ENCODE measurements around the gene PNPLA5.

The PNPLA5 gene

GRCh38 chr22:43860126-43860525, 31.7 kb downstream of the PNPLA5 start:
- H3K4me3 ChIP-seq (ENCODE audit: low read depth, low read length), result no peak overlapping the region
- TF ChIP-seq CTCF (IDR thresholded peaks at IDR 0.05; ENCODE audit: borderline replicate concordance, insufficient read depth, low read depth, low read length), result no peak

- no peak for TF ChIP-seq CTCF (IDR thresholded peaks at IDR 0.05; ENCODE audit: borderline replicate concordance, insufficient read depth, low read depth, low read length)
- no peak overlapping the region for H3K4me3 ChIP-seq (ENCODE audit: low read depth, low read length)
These were observed 32.2 kb downstream of the PNPLA5 start for GRCh38 chr22:43859621-43860020.

GRCh38 chr22:43859176-43859575, 32.6 kb downstream of the PNPLA5 start:
- no peak for TF ChIP-seq CTCF (IDR thresholded peaks at IDR 0.05; ENCODE audit: borderline replicate concordance, insufficient read depth, low read depth, low read length)
- no peak overlapping the region for H3K4me3 ChIP-seq (ENCODE audit: low read depth, low read length)

- no peak for TF ChIP-seq CTCF (IDR thresholded peaks at IDR 0.05; ENCODE audit: borderline replicate concordance, insufficient read depth, low read depth, low read length)
- no peak overlapping the region for H3K4me3 ChIP-seq (ENCODE audit: low read depth, low read length)
These were observed 33.5 kb downstream of the PNPLA5 start for GRCh38 chr22:43858156-43858895.

- no peak overlapping the region for H3K4me3 ChIP-seq (ENCODE audit: low read depth, low read length)
- no peak for TF ChIP-seq CTCF (IDR thresholded peaks at IDR 0.05; ENCODE audit: borderline replicate concordance, insufficient read depth, low read depth, low read length)
These were observed 34.4 kb downstream of the PNPLA5 start for GRCh38 chr22:43857367-43857766.

- no peak overlapping the region for H3K4me3 ChIP-seq (ENCODE audit: low read depth, low read length)
- TF ChIP-seq CTCF (IDR thresholded peaks at IDR 0.05; ENCODE audit: borderline replicate concordance, insufficient read depth, low read depth, low read length), result no peak
These were observed 36.4 kb downstream of the PNPLA5 start for GRCh38 chr22:43855431-43855830.

- no peak overlapping the region for H3K4me3 ChIP-seq (ENCODE audit: low read depth, low read length)
- no peak for TF ChIP-seq CTCF (IDR thresholded peaks at IDR 0.05; ENCODE audit: borderline replicate concordance, insufficient read depth, low read depth, low read length)
These were observed 37.0 kb downstream of the PNPLA5 start for GRCh38 chr22:43854786-43855271.

Measured in GM12875 (cell line).